Measurements from ENCODE around the gene CCDC150.
"Not testable (repeated sequence)": the region's sequence is repeated elsewhere in the genome, so short reads cannot be mapped to it uniquely, and the experiment has no call there.

The CCDC150 gene

DNA sequence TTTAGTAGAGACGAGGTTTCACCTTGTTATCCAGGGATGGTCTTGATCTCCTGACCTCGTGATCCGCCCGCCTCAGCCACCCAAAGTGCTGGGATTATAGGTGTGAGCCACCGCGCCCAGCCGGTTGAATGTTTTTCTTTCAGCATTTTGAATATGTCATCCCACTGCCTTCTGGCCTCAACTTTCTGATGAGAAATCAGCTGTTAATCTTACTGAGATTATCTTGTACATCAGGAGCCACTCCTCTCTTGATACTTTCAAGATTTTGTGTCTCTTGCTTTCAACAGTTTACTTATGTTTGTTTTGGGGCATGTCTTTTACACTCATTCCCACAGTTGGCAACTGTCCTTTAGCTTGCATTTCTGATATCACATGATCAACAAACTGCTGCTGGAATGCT, 46.3 kb downstream of the CCDC150 start:
- Histone ChIP-seq H3K79me2 (ENCODE audit: insufficient read depth, low read depth) (no peaks in the 10 kb centered on the region), H4K20me1 (ENCODE audit: insufficient read depth) (no peaks in the 10 kb centered on the region), H3K9ac (no peak overlapping the region), H3K4me3 (IDR thresholded peaks at IDR 0.05; ENCODE audit: insufficient read depth, low read depth, low read length) (no peak overlapping the region), H3K4me2 (no peak overlapping the region), H3K27ac (no peak overlapping the region), H3K4me1 (ENCODE audit: low read depth, poor library complexity, severe bottlenecking) (no peaks in the 10 kb centered on the region), H3K27me3 (ENCODE audit: insufficient read depth, low read depth) (no peaks in the 10 kb centered on the region), H2AFZ (ENCODE audit: low read depth) (no peak overlapping the region), H3K36me3 (ENCODE audit: insufficient read depth) (peaks cover 4% of the 10 kb centered on the region; the same call in 1 of the 2 replicates)
- TF ChIP-seq, protein P1, sequence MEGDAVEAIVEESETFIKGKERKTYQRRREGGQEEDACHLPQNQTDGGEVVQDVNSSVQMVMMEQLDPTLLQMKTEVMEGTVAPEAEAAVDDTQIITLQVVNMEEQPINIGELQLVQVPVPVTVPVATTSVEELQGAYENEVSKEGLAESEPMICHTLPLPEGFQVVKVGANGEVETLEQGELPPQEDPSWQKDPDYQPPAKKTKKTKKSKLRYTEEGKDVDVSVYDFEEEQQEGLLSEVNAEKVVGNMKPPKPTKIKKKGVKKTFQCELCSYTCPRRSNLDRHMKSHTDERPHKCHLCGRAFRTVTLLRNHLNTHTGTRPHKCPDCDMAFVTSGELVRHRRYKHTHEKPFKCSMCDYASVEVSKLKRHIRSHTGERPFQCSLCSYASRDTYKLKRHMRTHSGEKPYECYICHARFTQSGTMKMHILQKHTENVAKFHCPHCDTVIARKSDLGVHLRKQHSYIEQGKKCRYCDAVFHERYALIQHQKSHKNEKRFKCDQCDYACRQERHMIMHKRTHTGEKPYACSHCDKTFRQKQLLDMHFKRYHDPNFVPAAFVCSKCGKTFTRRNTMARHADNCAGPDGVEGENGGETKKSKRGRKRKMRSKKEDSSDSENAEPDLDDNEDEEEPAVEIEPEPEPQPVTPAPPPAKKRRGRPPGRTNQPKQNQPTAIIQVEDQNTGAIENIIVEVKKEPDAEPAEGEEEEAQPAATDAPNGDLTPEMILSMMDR (conservative IDR thresholded peaks at IDR 0.05; ENCODE audit: low read depth, low read length), result no peak

DNA sequence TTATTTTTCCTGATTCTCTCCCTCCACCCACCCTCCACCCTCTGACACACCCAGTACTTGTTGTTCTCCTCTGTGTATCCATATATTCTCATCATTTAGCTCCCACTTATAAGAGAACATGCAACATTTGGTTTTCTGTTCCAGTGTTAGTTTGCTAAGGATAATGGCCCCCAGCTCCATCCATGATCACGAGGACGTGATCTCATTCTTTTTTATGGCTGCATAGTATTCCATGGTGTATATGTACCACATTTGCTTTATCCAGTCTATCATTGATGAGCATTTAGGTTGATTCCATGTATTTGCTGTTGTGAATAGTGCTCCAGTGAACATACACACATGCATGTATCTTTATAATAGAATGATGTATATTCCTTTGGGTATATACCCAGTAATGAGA, 47.2 kb downstream of the CCDC150 start:
- H3K4me2 ChIP-seq; H3K4me1 ChIP-seq (ENCODE audit: low read depth, poor library complexity, severe bottlenecking); H3K9ac ChIP-seq; H3K27me3 ChIP-seq (ENCODE audit: insufficient read depth, low read depth); H4K20me1 ChIP-seq (ENCODE audit: insufficient read depth); H3K36me3 ChIP-seq (ENCODE audit: insufficient read depth); H3K27ac ChIP-seq; H3K79me2 ChIP-seq (ENCODE audit: insufficient read depth, low read depth); H3K4me3 ChIP-seq (IDR thresholded peaks at IDR 0.05; ENCODE audit: insufficient read depth, low read depth, low read length); H2AFZ ChIP-seq (ENCODE audit: low read depth): not testable (repeated sequence)

DNA sequence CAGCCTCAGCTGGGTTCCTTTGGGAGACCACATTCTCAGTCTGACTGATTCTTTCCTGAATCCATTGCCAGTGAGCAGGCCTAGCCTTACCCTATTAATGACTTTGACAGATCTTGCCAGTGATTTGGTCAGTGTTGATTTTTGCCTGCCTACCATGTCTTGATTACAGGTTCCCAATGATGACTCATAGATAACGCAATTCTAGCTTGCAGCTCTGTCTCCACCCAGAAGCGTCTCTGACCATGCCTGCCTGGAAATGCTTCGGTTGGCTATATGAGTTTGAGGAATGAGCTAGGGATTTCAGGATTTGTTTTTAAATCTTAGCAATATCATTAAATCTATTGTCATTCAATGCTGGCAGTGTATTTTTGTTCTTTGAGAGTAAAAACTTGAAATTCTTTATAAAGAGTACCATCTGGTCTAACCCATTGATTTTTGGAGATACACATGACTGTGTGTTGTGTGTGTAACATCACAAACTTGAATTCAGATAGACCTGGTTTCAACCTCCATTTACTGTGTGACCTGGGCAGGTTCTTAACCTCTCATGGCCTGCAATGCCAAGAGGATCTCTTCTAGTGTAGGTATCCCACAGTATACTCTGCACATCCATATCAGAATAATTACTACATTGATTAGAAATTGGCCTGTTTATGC, 57.0 kb downstream of the CCDC150 start:
- H3K4me1 ChIP-seq (ENCODE audit: low read depth, poor library complexity, severe bottlenecking), result no peaks in the 10 kb centered on the region
- no peaks in the 10 kb centered on the region for H3K36me3 ChIP-seq (ENCODE audit: insufficient read depth)
- no peaks in the 10 kb centered on the region for H3K27me3 ChIP-seq (ENCODE audit: insufficient read depth, low read depth)
- TF ChIP-seq, protein P1 (conservative IDR thresholded peaks at IDR 0.05; ENCODE audit: low read depth, low read length), result no peak
- no peak overlapping the region for H3K4me2 ChIP-seq
- H4K20me1 ChIP-seq (ENCODE audit: insufficient read depth), result no peaks in the 10 kb centered on the region
- H3K27ac ChIP-seq, result no peak overlapping the region
- H3K79me2 ChIP-seq (ENCODE audit: insufficient read depth, low read depth), result no peaks in the 10 kb centered on the region
- H2AFZ ChIP-seq (ENCODE audit: low read depth), result no peak overlapping the region
- H3K4me3 ChIP-seq (IDR thresholded peaks at IDR 0.05; ENCODE audit: insufficient read depth, low read depth, low read length), result no peak overlapping the region
- no peak overlapping the region for H3K9ac ChIP-seq

DNA sequence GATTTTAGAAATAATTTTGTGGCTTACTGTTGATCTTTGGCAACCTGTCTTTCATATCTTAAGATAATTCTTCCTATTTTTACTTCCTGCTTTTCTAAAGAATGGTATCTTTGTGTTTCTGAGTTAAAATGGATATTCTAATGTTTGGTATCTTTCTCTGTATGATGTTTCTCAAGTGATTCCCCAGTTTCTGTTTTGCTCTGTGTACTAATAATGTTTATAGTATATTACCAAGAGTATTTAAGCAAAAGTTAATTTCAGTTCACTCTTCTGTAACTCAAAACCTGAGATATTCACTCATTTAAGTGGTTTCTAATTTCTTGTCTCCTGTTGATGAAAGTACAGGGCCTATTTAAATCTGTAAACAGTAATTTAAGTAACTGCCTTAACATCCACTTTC, 58.3 kb downstream of the CCDC150 start:
- no peaks in the 10 kb centered on the region for H3K27me3 ChIP-seq (ENCODE audit: insufficient read depth, low read depth)
- no peak overlapping the region for H3K4me3 ChIP-seq (IDR thresholded peaks at IDR 0.05; ENCODE audit: insufficient read depth, low read depth, low read length)
- H3K79me2 ChIP-seq (ENCODE audit: insufficient read depth, low read depth), result no peaks in the 10 kb centered on the region
- no peak overlapping the region for H3K9ac ChIP-seq
- H3K4me1 ChIP-seq (ENCODE audit: low read depth, poor library complexity, severe bottlenecking), result no peaks in the 10 kb centered on the region
- TF ChIP-seq, protein P1 (conservative IDR thresholded peaks at IDR 0.05; ENCODE audit: low read depth, low read length), result no peak
- no peaks in the 10 kb centered on the region for H3K36me3 ChIP-seq (ENCODE audit: insufficient read depth)
- no peak overlapping the region for H2AFZ ChIP-seq (ENCODE audit: low read depth)
- H3K4me2 ChIP-seq, result no peak overlapping the region
- H3K27ac ChIP-seq, result no peak overlapping the region
- no peaks in the 10 kb centered on the region for H4K20me1 ChIP-seq (ENCODE audit: insufficient read depth)

DNA sequence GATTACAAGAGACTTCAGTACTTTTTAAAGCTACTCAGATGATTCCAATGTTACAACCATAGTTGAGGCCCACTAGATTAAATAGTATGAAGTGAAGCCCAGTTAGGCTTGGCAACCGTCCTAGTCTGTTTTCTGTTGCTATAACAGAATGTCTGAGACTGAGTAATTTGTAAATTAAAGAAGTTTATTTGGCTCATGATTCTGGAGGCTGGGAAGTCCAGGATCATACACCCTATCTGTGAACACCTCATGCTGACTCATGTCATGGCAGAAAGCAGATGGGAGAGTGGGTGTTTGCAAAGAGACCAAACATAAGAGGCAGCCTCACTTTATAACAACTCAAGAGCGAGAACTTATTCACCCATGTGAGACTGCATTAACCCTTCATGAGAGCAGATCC, 63.1 kb downstream of the CCDC150 start:
- no peaks in the 10 kb centered on the region for H4K20me1 ChIP-seq (ENCODE audit: insufficient read depth)
- H2AFZ ChIP-seq (ENCODE audit: low read depth), result no peak overlapping the region
- H3K4me3 ChIP-seq (IDR thresholded peaks at IDR 0.05; ENCODE audit: insufficient read depth, low read depth, low read length), result no peak overlapping the region
- no peak overlapping the region for H3K27ac ChIP-seq
- H3K4me1 ChIP-seq (ENCODE audit: low read depth, poor library complexity, severe bottlenecking), result no peaks in the 10 kb centered on the region
- H3K4me2 ChIP-seq, result no peak overlapping the region
- H3K79me2 ChIP-seq (ENCODE audit: insufficient read depth, low read depth), result no peaks in the 10 kb centered on the region
- H3K9ac ChIP-seq, result no peak overlapping the region
- no peaks in the 10 kb centered on the region for H3K27me3 ChIP-seq (ENCODE audit: insufficient read depth, low read depth)
- TF ChIP-seq, protein P1 (conservative IDR thresholded peaks at IDR 0.05; ENCODE audit: low read depth, low read length), result no peak
- no peaks in the 10 kb centered on the region for H3K36me3 ChIP-seq (ENCODE audit: insufficient read depth)
